ENCODE measurements around the gene DDX51.

DDX51 gene

GRCh38 chr12:132179431-132180362 is 35.6 kb upstream of the DDX51 start:
- no peak for DNase-seq

GRCh38 chr12:132178801-132179401 is 34.8 kb upstream of the DDX51 start:
- DNase-seq: peak; percentile 58

- no peak for DNase-seq
Observed at GRCh38 chr12:132178316-132178715, 34.2 kb upstream of the DDX51 start.

- DNase-seq: no peak
Observed at GRCh38 chr12:132176920-132177551, 32.9 kb upstream of the DDX51 start.

- no peak for DNase-seq
Observed at GRCh38 chr12:132176385-132176919, 32.3 kb upstream of the DDX51 start.

GRCh38 chr12:132175496-132176384 is 31.6 kb upstream of the DDX51 start:
- no peak for DNase-seq

- DNase-seq: no peak
Observed at GRCh38 chr12:132174839-132175490, 30.8 kb upstream of the DDX51 start.

- no peak for DNase-seq
Observed at GRCh38 chr12:132174015-132174838, 30.1 kb upstream of the DDX51 start.

GRCh38 chr12:132173135-132174014 is 29.3 kb upstream of the DDX51 start:
- no peak for DNase-seq

- no peak for DNase-seq
Observed at GRCh38 chr12:132172619-132173018, 28.5 kb upstream of the DDX51 start.

- no peak for DNase-seq
Observed at GRCh38 chr12:132171968-132172521, 27.9 kb upstream of the DDX51 start.

GRCh38 chr12:132171293-132171967 is 27.3 kb upstream of the DDX51 start:
- no peak for DNase-seq

GRCh38 chr12:132170637-132171292 is 26.6 kb upstream of the DDX51 start:
- DNase-seq: no peak

GRCh38 chr12:132170094-132170636 is 26.0 kb upstream of the DDX51 start:
- no peak for DNase-seq

GRCh38 chr12:132169376-132169775 is 25.3 kb upstream of the DDX51 start:
- DNase-seq: no peak

- no peak for DNase-seq
Observed at GRCh38 chr12:132168311-132169031, 24.4 kb upstream of the DDX51 start.

- peak; percentile 54 for DNase-seq
Observed at GRCh38 chr12:132167611-132168310, 23.6 kb upstream of the DDX51 start.

Data from activated CD4-positive, alpha-beta T cell treated with anti-CD3 and anti-CD28 coated beads for 48 hours (primary cell).